CD4-positive, alpha-beta memory T cell (primary cell): ENCODE results near the gene NIF3L1. TPM values are rescaled to one million over a fixed set of nuclear protein-coding genes. Genes with fewer than 3 reads are reported as not detected.
A peak's percentile ranks its signal among the peaks of the same experiment; 100 is the strongest.
"Not testable (repeated sequence)": the region's sequence is repeated elsewhere in the genome, so short reads cannot be mapped to it uniquely, and the experiment has no call there.

Source experiments
- CTCF ChIA-PET: fragments of 350-600 bp; sonication (Branson Sonifier 250); formaldehyde crosslinking; loops from one replicate; lab custom pipeline; 2021; ENCODE audit warnings: inconsistent platforms; ENCODE audit not compliant: partially characterized antibody; lab: Charles Lee
- POLR2A ChIA-PET: fragments of 350-600 bp; sonication (Branson Sonifier 250); formaldehyde crosslinking; loops from one replicate; lab custom pipeline; 2021; ENCODE audit not compliant: partially characterized antibody; lab: Charles Lee
- DNase-seq, 5 donors: peaks; one replicate each; pipeline versions ENCODE4 v3.0.0 to v3.0.0-alpha.2; 2020 to 2022; ENCODE audit warnings: mixed read lengths in 1 of 5
- H3K27ac ChIP-seq: one replicate; pipeline ENCODE4 v1.7.0; 2013; ENCODE audit warnings: low read depth, low read length
- H3K27me3 ChIP-seq: 2 replicates; pipeline ENCODE4 v1.7.0; 2013; ENCODE audit warnings: mild to moderate bottlenecking, low read length, moderate library complexity; ENCODE audit not compliant: insufficient read depth
- H3K36me3 ChIP-seq: 2 replicates; pipeline ENCODE4 v1.7.0; 2013; ENCODE audit warnings: mild to moderate bottlenecking, low read length, moderate library complexity; ENCODE audit not compliant: insufficient read depth
- H3K4me1 ChIP-seq: 2 replicates; pipeline ENCODE4 v1.7.0; 2013; ENCODE audit warnings: mild to moderate bottlenecking, low read length, moderate library complexity; ENCODE audit not compliant: insufficient read depth
- H3K4me3 ChIP-seq, 2 donors: one replicate each; pipeline ENCODE4 v1.7.0; 2013; ENCODE audit warnings: low read length in 2 of 2, mild to moderate bottlenecking in 1 of 2
- H3K9me3 ChIP-seq, 2 donors: one replicate each; pipeline ENCODE4 v1.7.0; 2013; ENCODE audit warnings: low read length in 2 of 2, control low read depth in 1 of 2; ENCODE audit not compliant: control insufficient read depth in 1 of 2
- H3K27ac Mint-ChIP-seq, 7 donors: one replicate each; pipeline ENCODE4 v1.8.0; 2020 to 2021; ENCODE audit warnings: mixed read lengths in 7 of 7, mild to moderate bottlenecking in 6 of 7, inconsistent platforms in 3 of 7, moderate library complexity in 3 of 7
- H3K27me3 Mint-ChIP-seq, 2 donors: one replicate each; pipeline ENCODE4 v1.8.0; 2020 to 2021; ENCODE audit warnings: mixed read lengths in 2 of 2
- H3K36me3 Mint-ChIP-seq, 2 donors: one replicate each; pipeline ENCODE4 v1.8.0; 2020 to 2021; ENCODE audit warnings: mixed read lengths in 2 of 2, inconsistent platforms in 1 of 2, mild to moderate bottlenecking in 1 of 2
- H3K4me1 Mint-ChIP-seq, 4 donors: one replicate each; pipeline ENCODE4 v1.8.0; 2020 to 2021; ENCODE audit warnings: mixed read lengths in 4 of 4, mild to moderate bottlenecking in 1 of 4
- H3K4me3 Mint-ChIP-seq, 8 donors: one replicate each; pipeline ENCODE4 v1.8.0; 2020 to 2021; ENCODE audit warnings: mixed read lengths in 8 of 8, mild to moderate bottlenecking in 7 of 8, moderate library complexity in 6 of 8, inconsistent platforms in 3 of 8
- H3K9me3 Mint-ChIP-seq, 8 donors: one replicate each; pipeline ENCODE4 v1.8.0; 2020 to 2021; ENCODE audit warnings: mixed read lengths in 8 of 8, mild to moderate bottlenecking in 5 of 8, inconsistent platforms in 3 of 8, moderate library complexity in 1 of 8
- intact Hi-C: fragments of 100-400 bp; cut with micrococcal nuclease; formaldehyde crosslinking; loops from one replicate; pipeline ENCODE4 v1.15.1; 2023
- polyA plus RNA-seq, 2 donors: library from polyadenylated mRNA; unstranded; fragments of 300-500 nt; fragmentation: Illumina TruSeq; gene quantifications; one replicate each; pipeline ENCODE4 v1.2.3, GENCODE V29; 2021
- total RNA-seq, 2 experiments: library from RNA; stranded (reverse); gene quantifications; one replicate each; pipeline ENCODE4 v1.2.3, GENCODE V29; 2021

Gene NIF3L1
- total and polyA plus RNA-seq, 4 experiments from 2014 or later: 22.4 to 30.3 (median 26.5) TPM

GRCh38 chr2:200873560-200873959 is 15.6 kb upstream of the NIF3L1 start:
- H3K4me3 ChIP-seq: no peak overlapping the region
- H3K4me1 Mint-ChIP-seq: peaks cover 3 to 9% (median 8%) of the 10 kb centered on the region in 4 donors
- ChIA-PET CTCF (no interaction called here), POLR2A (interaction anchor here (0.9 kb wide), 1 partner anchor 9 kb away, joined by 5 read pairs; the partner anchor contains the start of gene CLK1)
- H3K27me3 ChIP-seq: no peaks in the 10 kb centered on the region
- no peaks in the 10 kb centered on the region for H3K27me3 Mint-ChIP-seq
- H3K27ac Mint-ChIP-seq: peak overlapping the region in 1 of 7 donors; percentile 25
- H3K9me3 ChIP-seq: no peaks in the 10 kb centered on the region
- peaks cover 8% of the 10 kb centered on the region for H3K4me1 ChIP-seq
- H3K9me3 Mint-ChIP-seq: no peaks in the 10 kb centered on the region
- H3K36me3 ChIP-seq: peaks cover 4% of the 10 kb centered on the region
- no peak overlapping the region for H3K27ac ChIP-seq
- H3K36me3 Mint-ChIP-seq: peaks cover 22 to 53% of the 10 kb centered on the region in 2 donors
- H3K4me3 Mint-ChIP-seq: no peak overlapping the region
- no peak for DNase-seq
- intact Hi-C loops: no loop called here

GRCh38 chr2:200877443-200877842 is 11.7 kb upstream of the NIF3L1 start:
- Mint-ChIP-seq H3K27me3 (no peaks in the 10 kb centered on the region), H3K27ac (peak overlapping the region in 1 of 7 donors; percentile 19), H3K36me3 (peaks cover 40 to 67% of the 10 kb centered on the region in 2 donors), H3K9me3 (no peaks in the 10 kb centered on the region), H3K4me3 (no peak overlapping the region), H3K4me1 (peaks cover 0 to 5% (median 2%) of the 10 kb centered on the region in 4 donors)
- ChIA-PET CTCF (interaction anchor here (1.0 kb wide), 2 partner anchors 13 to 281 kb away, joined by 3 read pairs; no protein-coding TSS in a partner anchor), POLR2A (interaction anchor here (1.4 to 3.9 kb wide), 2 partner anchors 10 to 13 kb away, joined by 6 to 32 read pairs; partner anchors contain the start of gene CLK1)
- no peaks in the 10 kb centered on the region for H3K9me3 ChIP-seq
- no peak overlapping the region for H3K4me3 ChIP-seq
- intact Hi-C loops: no loop called here
- H3K27ac ChIP-seq: no peak overlapping the region
- no peak for DNase-seq
- peaks cover 32% of the 10 kb centered on the region for H3K36me3 ChIP-seq
- no peaks in the 10 kb centered on the region for H3K27me3 ChIP-seq
- no peaks in the 10 kb centered on the region for H3K4me1 ChIP-seq

- no peak overlapping the region for H3K27ac Mint-ChIP-seq
- H3K4me3 ChIP-seq: no peak overlapping the region
- no peaks in the 10 kb centered on the region for H3K27me3 Mint-ChIP-seq
- peaks cover 0 to 5% (median 2%) of the 10 kb centered on the region in 4 donors for H3K4me1 Mint-ChIP-seq
- H3K9me3 ChIP-seq: no peaks in the 10 kb centered on the region
- H3K4me1 ChIP-seq: no peaks in the 10 kb centered on the region
- DNase-seq: no peak
- no peak overlapping the region for H3K4me3 Mint-ChIP-seq
- H3K27ac ChIP-seq: no peak overlapping the region
- H3K9me3 Mint-ChIP-seq: no peaks in the 10 kb centered on the region
- POLR2A ChIA-PET: interaction anchor here (0.7 to 3.9 kb wide), 3 partner anchors 11 to 332 kb away, joined by 4 to 32 read pairs (median 6); partner anchors contain the start of gene CLK1
- H3K36me3 Mint-ChIP-seq: peaks cover 47 to 69% of the 10 kb centered on the region in 2 donors
- H3K36me3 ChIP-seq: peaks cover 39% of the 10 kb centered on the region
- no peaks in the 10 kb centered on the region for H3K27me3 ChIP-seq
- CTCF ChIA-PET: interaction anchor here (1.0 kb wide), 2 partner anchors 12 to 280 kb away, joined by 3 read pairs; no protein-coding TSS in a partner anchor
- intact Hi-C loops: no loop called here
These were observed 10.8 kb upstream of the NIF3L1 start for GRCh38 chr2:200878289-200878880.

- H3K27ac ChIP-seq, H3K9me3 Mint-ChIP-seq, H3K27me3 Mint-ChIP-seq, H3K27me3 ChIP-seq, DNase-seq, H3K9me3 ChIP-seq, intact Hi-C loops, H3K4me1 ChIP-seq, H3K4me3 Mint-ChIP-seq, H3K4me3 ChIP-seq, H3K27ac Mint-ChIP-seq, CTCF ChIA-PET: not testable (repeated sequence)
- POLR2A ChIA-PET: interaction anchor here (1.0 kb wide), 1 partner anchor 1761 kb away, joined by 3 read pairs; no protein-coding TSS in a partner anchor
- peaks cover 37 to 63% of the 10 kb centered on the region in 2 donors for H3K36me3 Mint-ChIP-seq
- peaks cover 41% of the 10 kb centered on the region for H3K36me3 ChIP-seq
- peaks cover 2 to 10% (median 9%) of the 10 kb centered on the region in 4 donors for H3K4me1 Mint-ChIP-seq
These were observed 7.4 kb upstream of the NIF3L1 start for GRCh38 chr2:200881715-200882249.

- Histone ChIP-seq H3K4me3 (no peak overlapping the region), H3K27me3 (no peaks in the 10 kb centered on the region), H3K4me1 (no peaks in the 10 kb centered on the region), H3K9me3 (no peaks in the 10 kb centered on the region), H3K27ac (no peak overlapping the region), H3K36me3 (peaks cover 51% of the 10 kb centered on the region)
- H3K27me3 Mint-ChIP-seq: no peaks in the 10 kb centered on the region
- peak overlapping the region in 1 of 7 donors; percentile 63 for H3K27ac Mint-ChIP-seq
- no peaks in the 10 kb centered on the region for H3K9me3 Mint-ChIP-seq
- H3K36me3 Mint-ChIP-seq: peaks cover 57 to 75% of the 10 kb centered on the region in 2 donors
- ChIA-PET POLR2A (interaction anchor here (0.5 to 1.6 kb wide), 2 partner anchors 10 to 41 kb away, joined by 4 to 5 read pairs; no protein-coding TSS in a partner anchor), CTCF (interaction anchor here (0.7 to 1.1 kb wide), 2 partner anchors 171 to 187 kb away, joined by 3 read pairs; no protein-coding TSS in a partner anchor)
- intact Hi-C loops: no loop called here
- no peak overlapping the region for H3K4me3 Mint-ChIP-seq
- DNase-seq: no peak
- H3K4me1 Mint-ChIP-seq: peaks cover 4 to 6% (median 5%) of the 10 kb centered on the region in 4 donors
These were observed 10.3 kb downstream of the NIF3L1 start for GRCh38 chr2:200899482-200899881.

GRCh38 chr2:200901459-200902072 is 12.4 kb downstream of the NIF3L1 start:
- peak; percentile 76 to 83 (median 79) for DNase-seq
- Mint-ChIP-seq H3K4me3 (no peak overlapping the region), H3K27ac (peak overlapping the region; percentile 10 to 81 (median 65)), H3K9me3 (no peaks in the 10 kb centered on the region), H3K4me1 (peaks cover 6 to 7% (median 6%) of the 10 kb centered on the region in 4 donors), H3K36me3 (peaks cover 49 to 66% of the 10 kb centered on the region in 2 donors), H3K27me3 (no peaks in the 10 kb centered on the region)
- intact Hi-C loops: loop anchor here (1.0 to 10.0 kb wide), 8 partner anchors 12 to 1273 kb away; partner anchors contain the start of genes NIF3L1 and PPIL3
- H3K4me3 ChIP-seq: no peak overlapping the region
- POLR2A ChIA-PET: interaction anchor here (0.6 to 1.8 kb wide), 8 partner anchors 9 to 330 kb away, joined by 3 to 15 read pairs (median 3); partner anchors contain the start of genes CASP10, CLK1, NIF3L1 and PPIL3
- CTCF ChIA-PET: interaction anchor here (0.6 to 7.7 kb wide), 23 partner anchors 9 to 461 kb away, joined by 3 to 115 read pairs (median 3); partner anchors contain the start of genes CASP10, CFLAR, CLK1 and HYCC2
- no peaks in the 10 kb centered on the region for H3K4me1 ChIP-seq
- H3K9me3 ChIP-seq: no peaks in the 10 kb centered on the region
- H3K36me3 ChIP-seq: peaks cover 45% of the 10 kb centered on the region
- H3K27me3 ChIP-seq: no peaks in the 10 kb centered on the region
- H3K27ac ChIP-seq: peak overlapping the region; percentile 1
